ENCODE data around the gene ASNS.
"Not testable (repeated sequence)": the region's sequence is repeated elsewhere in the genome, so short reads cannot be mapped to it uniquely, and the experiment has no call there.

Gene ASNS

GRCh38 chr7:97858221-97858620 lies 14.0 kb downstream of the ASNS start:
- intact Hi-C loops (cut with micrococcal nuclease), result no loop called here
- no peaks in the 10 kb centered on the region for H3K27me3 Mint-ChIP-seq
- H3K4me3 Mint-ChIP-seq, result no peak overlapping the region
- H3K27ac Mint-ChIP-seq, result no peak overlapping the region
- H3K36me3 Mint-ChIP-seq (ENCODE audit: low read depth), result no peaks in the 10 kb centered on the region
- no peaks in the 10 kb centered on the region for H3K9me3 Mint-ChIP-seq
- H3K4me1 Mint-ChIP-seq (ENCODE audit: low read depth), result no peaks in the 10 kb centered on the region

- intact Hi-C loops (cut with micrococcal nuclease), result no loop called here
- Mint-ChIP-seq H3K9me3 (no peaks in the 10 kb centered on the region), H3K4me3 (no peak overlapping the region), H3K4me1 (ENCODE audit: low read depth) (no peaks in the 10 kb centered on the region), H3K36me3 (ENCODE audit: low read depth) (no peaks in the 10 kb centered on the region), H3K27me3 (no peaks in the 10 kb centered on the region), H3K27ac (no peak overlapping the region)
Observed at GRCh38 chr7:97857544-97857943, 14.7 kb downstream of the ASNS start.

GRCh38 chr7:97851683-97852082 lies 20.5 kb downstream of the ASNS start:
- intact Hi-C loops (cut with micrococcal nuclease), result no loop called here
- Mint-ChIP-seq H3K27me3 (no peaks in the 10 kb centered on the region), H3K36me3 (ENCODE audit: low read depth) (peaks cover 6% of the 10 kb centered on the region), H3K27ac (no peak overlapping the region), H3K9me3 (no peaks in the 10 kb centered on the region), H3K4me1 (ENCODE audit: low read depth) (no peaks in the 10 kb centered on the region), H3K4me3 (no peak overlapping the region)

- H3K4me3 Mint-ChIP-seq; H3K36me3 Mint-ChIP-seq (ENCODE audit: low read depth); H3K27ac Mint-ChIP-seq; H3K27me3 Mint-ChIP-seq; intact Hi-C loops (cut with micrococcal nuclease); H3K4me1 Mint-ChIP-seq (ENCODE audit: low read depth); H3K9me3 Mint-ChIP-seq: not testable (repeated sequence)
Observed at GRCh38 chr7:97850262-97851031, 21.8 kb downstream of the ASNS start.

- Mint-ChIP-seq H3K27ac (no peak overlapping the region), H3K4me1 (ENCODE audit: low read depth) (no peaks in the 10 kb centered on the region), H3K36me3 (ENCODE audit: low read depth) (peaks cover 6% of the 10 kb centered on the region), H3K9me3 (no peaks in the 10 kb centered on the region), H3K4me3 (no peak overlapping the region), H3K27me3 (no peaks in the 10 kb centered on the region)
- intact Hi-C loops (cut with micrococcal nuclease), result no loop called here
Observed at GRCh38 chr7:97847791-97848190, 24.4 kb downstream of the ASNS start.

- Mint-ChIP-seq H3K27ac (no peak overlapping the region), H3K36me3 (ENCODE audit: low read depth) (peaks cover 3% of the 10 kb centered on the region), H3K27me3 (no peaks in the 10 kb centered on the region), H3K9me3 (no peaks in the 10 kb centered on the region), H3K4me3 (no peak overlapping the region), H3K4me1 (ENCODE audit: low read depth) (no peaks in the 10 kb centered on the region)
- intact Hi-C loops (cut with micrococcal nuclease), result no loop called here
Observed at GRCh38 chr7:97846945-97847344, 25.3 kb downstream of the ASNS start.

- no peak overlapping the region for H3K27ac Mint-ChIP-seq
- no peaks in the 10 kb centered on the region for H3K4me1 Mint-ChIP-seq (ENCODE audit: low read depth)
- H3K4me3 Mint-ChIP-seq, result no peak overlapping the region
- no peaks in the 10 kb centered on the region for H3K9me3 Mint-ChIP-seq
- no peaks in the 10 kb centered on the region for H3K36me3 Mint-ChIP-seq (ENCODE audit: low read depth)
- peaks cover 3% of the 10 kb centered on the region for H3K27me3 Mint-ChIP-seq
- intact Hi-C loops (cut with micrococcal nuclease), result no loop called here
Observed at GRCh38 chr7:97845622-97846203, 26.5 kb downstream of the ASNS start.

GRCh38 chr7:97844036-97844435 lies 28.2 kb downstream of the ASNS start:
- no peaks in the 10 kb centered on the region for H3K4me1 Mint-ChIP-seq (ENCODE audit: low read depth)
- intact Hi-C loops (cut with micrococcal nuclease), result no loop called here

GRCh38 chr7:97842772-97843345 lies 29.3 kb downstream of the ASNS start:
- no peaks in the 10 kb centered on the region for H3K9me3 Mint-ChIP-seq
- H3K27ac Mint-ChIP-seq, result no peak overlapping the region
- intact Hi-C loops (cut with micrococcal nuclease), result no loop called here
- H3K27me3 Mint-ChIP-seq, result peaks cover 8% of the 10 kb centered on the region
- H3K4me3 Mint-ChIP-seq, result no peak overlapping the region
- H3K4me1 Mint-ChIP-seq (ENCODE audit: low read depth), result no peaks in the 10 kb centered on the region
- no peaks in the 10 kb centered on the region for H3K36me3 Mint-ChIP-seq (ENCODE audit: low read depth)

More at GRCh38 chr7:97844036-97844435, 28.2 kb downstream of the ASNS start:
- Mint-ChIP-seq H3K36me3 (ENCODE audit: low read depth) (no peaks in the 10 kb centered on the region), H3K27me3 (peaks cover 6% of the 10 kb centered on the region), H3K9me3 (no peaks in the 10 kb centered on the region), H3K27ac (no peak overlapping the region), H3K4me3 (no peak overlapping the region)

GRCh38 chr7:97842006-97842405 lies 30.2 kb downstream of the ASNS start:
- Mint-ChIP-seq H3K27me3 (peaks cover 8% of the 10 kb centered on the region), H3K36me3 (ENCODE audit: low read depth) (no peaks in the 10 kb centered on the region), H3K9me3 (no peaks in the 10 kb centered on the region), H3K4me1 (ENCODE audit: low read depth) (no peaks in the 10 kb centered on the region), H3K27ac (no peak overlapping the region), H3K4me3 (no peak overlapping the region)
- intact Hi-C loops (cut with micrococcal nuclease), result no loop called here

- no peaks in the 10 kb centered on the region for H3K4me1 Mint-ChIP-seq (ENCODE audit: low read depth)
- peaks cover 8% of the 10 kb centered on the region for H3K27me3 Mint-ChIP-seq
- no peaks in the 10 kb centered on the region for H3K9me3 Mint-ChIP-seq
- no peaks in the 10 kb centered on the region for H3K36me3 Mint-ChIP-seq (ENCODE audit: low read depth)
- H3K4me3 Mint-ChIP-seq, result no peak overlapping the region
- no peak overlapping the region for H3K27ac Mint-ChIP-seq
- intact Hi-C loops (cut with micrococcal nuclease), result loop anchor here (1.0 to 2.0 kb wide), 3 partner anchors 691 to 1919 kb away; no protein-coding TSS in a partner anchor
Observed at GRCh38 chr7:97835296-97836138, 36.7 kb downstream of the ASNS start.

- Mint-ChIP-seq H3K4me3 (no peak overlapping the region), H3K27me3 (no peaks in the 10 kb centered on the region), H3K4me1 (ENCODE audit: low read depth) (no peaks in the 10 kb centered on the region), H3K9me3 (no peaks in the 10 kb centered on the region), H3K27ac (no peak overlapping the region), H3K36me3 (ENCODE audit: low read depth) (no peaks in the 10 kb centered on the region)
- intact Hi-C loops (cut with micrococcal nuclease), result no loop called here
Observed at GRCh38 chr7:97819161-97819560, 53.0 kb downstream of the ASNS start.

GRCh38 chr7:97818066-97818663 lies 54.0 kb downstream of the ASNS start:
- H3K4me1 Mint-ChIP-seq (ENCODE audit: low read depth), result no peaks in the 10 kb centered on the region
- no peak overlapping the region for H3K4me3 Mint-ChIP-seq
- H3K27me3 Mint-ChIP-seq, result no peaks in the 10 kb centered on the region
- no peak overlapping the region for H3K27ac Mint-ChIP-seq
- no peaks in the 10 kb centered on the region for H3K36me3 Mint-ChIP-seq (ENCODE audit: low read depth)
- no peaks in the 10 kb centered on the region for H3K9me3 Mint-ChIP-seq
- intact Hi-C loops (cut with micrococcal nuclease), result no loop called here

Data from dendritic cell treated with granulocyte-macrophage colony-stimulating factor and Interleukin-4, amounts not matched to agents 40 ng/mL and 50 ng/mL, for 4 days (primary cell).